ENCODE measurements around the gene RPL13A. TPM values are rescaled to one million over a fixed set of nuclear protein-coding genes. Genes with fewer than 3 reads are reported as not detected.

The RPL13A gene
- total and polyA plus RNA-seq, 2 of the 4 experiments (the other 2 are of a cell fraction), result 1,477 to 2,069 TPM

DNA sequence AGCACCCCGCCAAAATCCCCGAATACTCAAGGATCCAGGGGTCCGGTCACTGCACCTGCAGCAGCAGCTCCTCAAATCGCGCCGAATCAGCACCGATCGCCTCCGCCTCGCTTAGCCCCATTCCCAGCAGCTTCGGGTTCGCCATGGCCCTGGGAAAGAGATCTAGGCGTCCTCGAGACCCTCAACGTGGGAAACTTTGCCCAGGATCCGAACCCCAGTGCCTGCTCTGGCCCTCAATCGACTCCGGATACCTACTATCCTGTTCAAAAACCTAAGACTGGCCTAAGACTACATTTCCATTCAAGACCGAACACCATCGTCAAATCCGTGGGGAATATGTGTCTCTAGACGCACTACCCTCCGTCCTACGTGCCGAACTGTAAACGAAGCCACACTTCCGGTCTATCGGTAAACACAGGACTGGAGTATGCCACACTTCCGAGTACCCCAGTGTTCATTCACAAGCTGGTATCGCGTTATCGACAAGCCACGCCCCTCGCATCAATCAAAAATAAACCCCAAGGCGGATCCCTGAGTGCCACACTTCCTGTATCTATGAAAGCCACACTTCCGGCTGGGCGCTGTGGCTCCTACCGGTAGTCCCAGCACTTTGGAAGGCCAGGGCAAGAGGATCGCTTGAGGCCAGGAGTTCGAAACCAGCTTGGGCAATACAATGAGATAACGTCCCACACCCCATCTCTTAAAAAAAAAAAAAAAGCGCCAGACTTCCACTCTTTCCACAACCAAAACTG lies 35.8 kb upstream of the RPL13A start, which contains the start of gene PIH1D1:
TSS of gene PIH1D1 (minus strand) at position 385 of the 752 bp plus-strand sequence. CDS start at position 145, 240 bp downstream.
- in situ Hi-C loops (cut with MboI; ENCODE audit: low sequenced_read_pairs), result no loop called here
- peaks cover 4% of the 10 kb centered on the region for H3K36me3 ChIP-seq (ENCODE audit: control insufficient read depth, insufficient read depth, low read length)
- POLR2A ChIA-PET (ENCODE audit: unreplicated experiment), result interaction anchor here (0.5 kb wide), 1 partner anchor 20 kb away, joined by 6 read pairs; no protein-coding TSS in a partner anchor
- peak within 1 kb of the TSS; percentile 79 for H3K56ac ChIP-seq (ENCODE audit: extremely low read depth, insufficient read depth, low read length)
- peak within 1 kb of the TSS; percentile 78 for H3K4ac ChIP-seq (ENCODE audit: low read depth, low read length)
- peak within 1 kb of the TSS; percentile 100 for H2AFZ ChIP-seq (replicated peaks; ENCODE audit: low read length, poor library complexity)
- peaks cover 23 to 58% of the 10 kb centered on the region in 2 experiments for H3K79me1 ChIP-seq (ENCODE audit: low read depth in 1 of 2, low read length in 2 of 2)
- no TSS peak for BruUV-seq (replicated peaks)
- H3K27ac ChIP-seq (ENCODE audit: insufficient read depth, low read length), result peak within 1 kb of the TSS; percentile 87
- dilution Hi-C loops (cut with HindIII; ENCODE audit: low sequenced_read_pairs, unreplicated experiment), result no loop called here
- H2BK20ac ChIP-seq (ENCODE audit: low read depth, low read length), result no peak within 1 kb of the TSS
- peaks cover 2% of the 10 kb centered on the region; the same call in 1 of the 2 replicates for H3K4me1 ChIP-seq (ENCODE audit: control insufficient read depth, insufficient read depth, low read length)
- H4K20me1 ChIP-seq (ENCODE audit: insufficient read depth, low read length), result peaks cover 3% of the 10 kb centered on the region; the same call in 1 of the 2 replicates
- TF ChIP-seq POLR2A (IDR thresholded peaks at IDR 0.05; ENCODE audit: low read depth, low read length), result peak; percentile 84
- TF ChIP-seq MAZ (IDR thresholded peaks at IDR 0.05; ENCODE audit: borderline replicate concordance, low read depth, low read length), result peak; percentile 68; the same call in 1 of the 2 replicates
- TF ChIP-seq, protein P1, sequence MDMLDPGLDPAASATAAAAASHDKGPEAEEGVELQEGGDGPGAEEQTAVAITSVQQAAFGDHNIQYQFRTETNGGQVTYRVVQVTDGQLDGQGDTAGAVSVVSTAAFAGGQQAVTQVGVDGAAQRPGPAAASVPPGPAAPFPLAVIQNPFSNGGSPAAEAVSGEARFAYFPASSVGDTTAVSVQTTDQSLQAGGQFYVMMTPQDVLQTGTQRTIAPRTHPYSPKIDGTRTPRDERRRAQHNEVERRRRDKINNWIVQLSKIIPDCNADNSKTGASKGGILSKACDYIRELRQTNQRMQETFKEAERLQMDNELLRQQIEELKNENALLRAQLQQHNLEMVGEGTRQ (IDR thresholded peaks at IDR 0.05; ENCODE audit: low read depth, low read length), result 0 out of 2 replicates have a peak, but pooled peaks have one; percentile 8
- no peak for TF ChIP-seq MAFK (IDR thresholded peaks at IDR 0.05; ENCODE audit: low read depth, low read length)
- peak; percentile 88 for TF ChIP-seq RCOR1 (IDR thresholded peaks at IDR 0.05; ENCODE audit: insufficient replicate concordance, low read length)
- H4K91ac ChIP-seq (ENCODE audit: insufficient read depth, low read depth, low read length), result peak within 1 kb of the TSS; percentile 75; the same call in 1 of the 2 replicates
- no peaks in the 10 kb centered on the region for H3K27me3 ChIP-seq (ENCODE audit: control insufficient read depth, insufficient read depth, low read length)
- peak within 1 kb of the TSS; percentile 3; the same call in 1 of the 2 replicates for H3K18ac ChIP-seq (ENCODE audit: low read depth, low read length)
- ATAC-seq (ENCODE audit: low read depth) (peak; percentile 71), DNase-seq (peak; percentile 99)
- peak within 1 kb of the TSS; percentile 82 for H2BK5ac ChIP-seq (ENCODE audit: low read depth, low read length, poor library complexity, severe bottlenecking)
- no peaks in the 10 kb centered on the region for H3K9me3 ChIP-seq (ENCODE audit: control insufficient read depth, insufficient read depth, low read length)
- H3K9ac ChIP-seq (ENCODE audit: low read depth, low read length), result peak within 1 kb of the TSS; percentile 72
- intact Hi-C loops (cut with micrococcal nuclease), result no loop called here
- H3K14ac ChIP-seq (replicated peaks; ENCODE audit: low read depth, low read length), result peak within 1 kb of the TSS; percentile 89
- H2AK9ac ChIP-seq (replicated peaks; ENCODE audit: low read depth, low read length, poor library complexity), result peak within 1 kb of the TSS; percentile 96
- peak within 1 kb of the TSS; percentile 63 for H3K23ac ChIP-seq (ENCODE audit: low read depth, low read length)
- H2BK120ac ChIP-seq (ENCODE audit: low read depth, low read length), result no peak within 1 kb of the TSS
- WGBS, 2 experiments (ENCODE audit: extremely low coverage in 2 of 2, insufficient read length in 1 of 2), result 0% methylated on average over 20 of the region's 42 CpGs; no CpG with 5 or more reads in 1 of the 2 experiments
- peak within 1 kb of the TSS; percentile 95 to 98 for H4K8ac ChIP-seq (ENCODE audit: low read depth in 2 of 2, low read length in 2 of 2)
- peak within 1 kb of the TSS; percentile 56 for H3K4me3 ChIP-seq (ENCODE audit: insufficient read depth, low read depth, low read length)
- H4K5ac ChIP-seq (ENCODE audit: low read depth, low read length), result peak within 1 kb of the TSS; percentile 30
- H3K9me1 ChIP-seq (ENCODE audit: insufficient read depth, low read length), result peaks cover 11% of the 10 kb centered on the region
- H2BK15ac ChIP-seq (ENCODE audit: low read depth, low read length), result no peak within 1 kb of the TSS
- H2AK5ac ChIP-seq (ENCODE audit: low read depth, low read length), result peak within 1 kb of the TSS; percentile 97
- CTCF ChIA-PET, result no interaction called here
- H3K4me2 ChIP-seq (ENCODE audit: low read depth, low read length), result peak within 1 kb of the TSS; percentile 63
